Neural cell (in vitro differentiated cells): ENCODE measurements around the gene RNF41. TPM values are rescaled to one million over a fixed set of nuclear protein-coding genes. Genes with fewer than 3 reads are reported as not detected.

Source experiments
- H2AFZ ChIP-seq: fragments of 200-600, 300-800 bp; sonication (generic), shearing (Covaris generic); 2 replicates; pipeline ENCODE4 v1.6.0; 2014; ENCODE audit warnings: low read depth, mild to moderate bottlenecking, antibody characterized with exemption, low read length, moderate library complexity
- H3F3A ChIP-seq: fragments of 200-600 bp; shearing (Covaris generic); 2 replicates; pipeline ENCODE4 v1.6.1; 2016; ENCODE audit warnings: mild to moderate bottlenecking, moderate library complexity, mixed read lengths, antibody characterized with exemption, low read length; ENCODE audit not compliant: insufficient read depth, poor library complexity, severe bottlenecking
- H3K27ac ChIP-seq: fragments of 200-600, 300-800 bp; sonication (generic), shearing (Covaris generic); 2 replicates; pipeline ENCODE4 v1.5.1; 2014; ENCODE audit warnings: mild to moderate bottlenecking, low read length, moderate library complexity
- H3K27me3 ChIP-seq: fragments of 300-800, 200-600 bp; sonication (generic), shearing (Covaris generic); 2 replicates; pipeline ENCODE4 v1.6.0; 2014; ENCODE audit warnings: mild to moderate bottlenecking, low read depth, low read length, moderate library complexity; ENCODE audit not compliant: insufficient read depth
- H3K36me3 ChIP-seq: fragments of 300-800, 200-600 bp; sonication (generic), shearing (Covaris generic); 2 replicates; pipeline ENCODE4 v1.5.1; 2014; ENCODE audit warnings: mild to moderate bottlenecking, antibody characterized with exemption, low read length, moderate library complexity; ENCODE audit not compliant: insufficient read depth
- H3K4me2 ChIP-seq: fragments of 300-800, 200-600 bp; sonication (generic), shearing (Covaris generic); 2 replicates; pipeline ENCODE4 v1.6.0; 2014; ENCODE audit warnings: mild to moderate bottlenecking, low read length
- H3K4me3 ChIP-seq: fragments of 300-800, 200-600 bp; sonication (generic), shearing (Covaris generic); 2 replicates; pipeline ENCODE4 v1.5.1; 2014; ENCODE audit warnings: mild to moderate bottlenecking, low read length, moderate library complexity
- H3K79me2 ChIP-seq: fragments of 200-600 bp; shearing (Covaris generic); replicated peaks from 2 replicates; pipeline ENCODE4 v1.6.0; 2014; ENCODE audit warnings: mild to moderate bottlenecking, low read length, moderate library complexity; ENCODE audit not compliant: insufficient read depth
- H3K9ac ChIP-seq: fragments of 300-800, 200-600 bp; sonication (generic), shearing (Covaris generic); 2 replicates; pipeline ENCODE4 v1.6.1; 2016; ENCODE audit warnings: mild to moderate bottlenecking, low read length, mixed read lengths
- H3K9me2 ChIP-seq: fragments of 200-600 bp; shearing (Covaris generic); 2 replicates; pipeline ENCODE4 v1.6.1; 2016; ENCODE audit warnings: mild to moderate bottlenecking, low read length, mixed read lengths; ENCODE audit not compliant: insufficient read depth
- H3K9me3 ChIP-seq: fragments of 200-600, 300-800 bp; sonication (generic), shearing (Covaris generic); 2 replicates; pipeline ENCODE4 v1.6.1; 2016; ENCODE audit warnings: mild to moderate bottlenecking, mixed run types, low read length, moderate library complexity, mixed read lengths
- H4K20me1 ChIP-seq: fragments of 200-600 bp; shearing (Covaris generic); 2 replicates; pipeline ENCODE4 v1.6.1; 2016; ENCODE audit warnings: mild to moderate bottlenecking, mixed run types; ENCODE audit not compliant: insufficient read depth
- EP300 ChIP-seq: fragments of 450-650 bp; conservative IDR thresholded peaks from 2 replicates; pipeline ENCODE4 v1.6.1; 2014; ENCODE audit warnings: antibody characterized with exemption, mild to moderate bottlenecking, moderate library complexity; ENCODE audit not compliant: poor library complexity, severe bottlenecking
- EZH2 ChIP-seq: fragments of 200-600, 300-800 bp; shearing (Covaris generic), sonication (generic); IDR thresholded peaks from 2 replicates; pipeline ENCODE4 v1.6.1; 2014; ENCODE audit warnings: antibody characterized with exemption, low read length, borderline replicate concordance, mild to moderate bottlenecking; ENCODE audit not compliant: insufficient read depth, poor library complexity, severe bottlenecking
- MXI1 ChIP-seq: fragments of 450-650 bp; conservative IDR thresholded peaks from 2 replicates; pipeline ENCODE4 v1.6.1; 2014; ENCODE audit warnings: antibody characterized with exemption, mild to moderate bottlenecking; ENCODE audit not compliant: poor library complexity, severe bottlenecking
- POLR2AphosphoS5 ChIP-seq: IDR thresholded peaks from 2 replicates; pipeline ENCODE4 v1.6.1; 2012
- RAD21 ChIP-seq: fragments of 450-650 bp; conservative IDR thresholded peaks from 2 replicates; pipeline ENCODE4 v1.6.1; 2014; ENCODE audit warnings: antibody characterized with exemption, mild to moderate bottlenecking, moderate library complexity
- SMC3 ChIP-seq: fragments of 450-650 bp; conservative IDR thresholded peaks from 2 replicates; pipeline ENCODE4 v1.6.1; 2014; ENCODE audit warnings: antibody characterized with exemption, mild to moderate bottlenecking, moderate library complexity; ENCODE audit not compliant: poor library complexity
- TAF1 ChIP-seq: IDR thresholded peaks from 2 replicates; pipeline ENCODE4 v1.6.1; 2012; ENCODE audit warnings: low read depth
- polyA plus RNA-seq: library from polyadenylated mRNA; depleted of rRNA; stranded (reverse); fragments of >200 nt; gene quantifications from 2 replicates; pipeline ENCODE4 v1.2.3, GENCODE V29; 2014
- TF ChIP-seq, protein P1 (sequence below): IDR thresholded peaks from 2 replicates; pipeline ENCODE4 v1.6.1; 2012; ENCODE audit warnings: borderline replicate concordance
- TF ChIP-seq, protein P2 (sequence below): fragments of 450-650 bp; IDR thresholded peaks from 2 replicates; pipeline ENCODE4 v1.5.1; 2014; ENCODE audit warnings: antibody characterized with exemption, mild to moderate bottlenecking, moderate library complexity; ENCODE audit not compliant: poor library complexity, severe bottlenecking

RNF41 gene
- polyA plus RNA-seq, 1 donor from 2014 or later = 108 TPM

DNA sequence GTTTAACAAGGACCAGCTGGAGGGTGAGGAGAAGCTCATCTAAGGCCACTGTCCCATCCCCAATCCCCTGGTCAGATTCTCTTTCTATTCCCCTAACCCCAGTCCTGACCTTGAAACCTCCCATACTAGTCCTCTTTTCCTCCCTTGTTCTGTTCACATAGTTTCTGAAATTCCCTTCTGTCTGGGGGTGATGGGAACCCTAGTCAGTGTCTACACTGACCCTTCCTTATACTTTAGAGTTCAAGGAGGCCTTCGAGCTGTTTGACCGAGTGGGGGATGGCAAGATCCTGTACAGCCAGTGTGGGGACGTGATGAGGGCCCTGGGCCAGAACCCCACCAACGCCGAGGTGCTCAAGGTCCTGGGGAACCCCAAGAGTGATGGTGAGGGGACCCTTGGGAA lies 66.9 kb downstream of the RNF41 start:
- no peak overlapping the region for H3K4me2 ChIP-seq
- H4K20me1 ChIP-seq = no peaks in the 10 kb centered on the region
- no peak overlapping the region for H3K9ac ChIP-seq
- peaks cover 30% of the 10 kb centered on the region for H3K79me2 ChIP-seq
- no peak overlapping the region for H3K4me3 ChIP-seq
- H3K9me3 ChIP-seq = no peaks in the 10 kb centered on the region
- no peak overlapping the region for H2AFZ ChIP-seq
- H3F3A ChIP-seq = peaks cover 3% of the 10 kb centered on the region
- TF ChIP-seq RAD21 = no peak
- TF ChIP-seq, protein P1, sequence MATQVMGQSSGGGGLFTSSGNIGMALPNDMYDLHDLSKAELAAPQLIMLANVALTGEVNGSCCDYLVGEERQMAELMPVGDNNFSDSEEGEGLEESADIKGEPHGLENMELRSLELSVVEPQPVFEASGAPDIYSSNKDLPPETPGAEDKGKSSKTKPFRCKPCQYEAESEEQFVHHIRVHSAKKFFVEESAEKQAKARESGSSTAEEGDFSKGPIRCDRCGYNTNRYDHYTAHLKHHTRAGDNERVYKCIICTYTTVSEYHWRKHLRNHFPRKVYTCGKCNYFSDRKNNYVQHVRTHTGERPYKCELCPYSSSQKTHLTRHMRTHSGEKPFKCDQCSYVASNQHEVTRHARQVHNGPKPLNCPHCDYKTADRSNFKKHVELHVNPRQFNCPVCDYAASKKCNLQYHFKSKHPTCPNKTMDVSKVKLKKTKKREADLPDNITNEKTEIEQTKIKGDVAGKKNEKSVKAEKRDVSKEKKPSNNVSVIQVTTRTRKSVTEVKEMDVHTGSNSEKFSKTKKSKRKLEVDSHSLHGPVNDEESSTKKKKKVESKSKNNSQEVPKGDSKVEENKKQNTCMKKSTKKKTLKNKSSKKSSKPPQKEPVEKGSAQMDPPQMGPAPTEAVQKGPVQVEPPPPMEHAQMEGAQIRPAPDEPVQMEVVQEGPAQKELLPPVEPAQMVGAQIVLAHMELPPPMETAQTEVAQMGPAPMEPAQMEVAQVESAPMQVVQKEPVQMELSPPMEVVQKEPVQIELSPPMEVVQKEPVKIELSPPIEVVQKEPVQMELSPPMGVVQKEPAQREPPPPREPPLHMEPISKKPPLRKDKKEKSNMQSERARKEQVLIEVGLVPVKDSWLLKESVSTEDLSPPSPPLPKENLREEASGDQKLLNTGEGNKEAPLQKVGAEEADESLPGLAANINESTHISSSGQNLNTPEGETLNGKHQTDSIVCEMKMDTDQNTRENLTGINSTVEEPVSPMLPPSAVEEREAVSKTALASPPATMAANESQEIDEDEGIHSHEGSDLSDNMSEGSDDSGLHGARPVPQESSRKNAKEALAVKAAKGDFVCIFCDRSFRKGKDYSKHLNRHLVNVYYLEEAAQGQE = no peak
- no peak for TF ChIP-seq POLR2AphosphoS5
- no peak for TF ChIP-seq EZH2
- TF ChIP-seq MXI1 = no peak
- TF ChIP-seq EP300 = no peak
- TF ChIP-seq, protein P2, sequence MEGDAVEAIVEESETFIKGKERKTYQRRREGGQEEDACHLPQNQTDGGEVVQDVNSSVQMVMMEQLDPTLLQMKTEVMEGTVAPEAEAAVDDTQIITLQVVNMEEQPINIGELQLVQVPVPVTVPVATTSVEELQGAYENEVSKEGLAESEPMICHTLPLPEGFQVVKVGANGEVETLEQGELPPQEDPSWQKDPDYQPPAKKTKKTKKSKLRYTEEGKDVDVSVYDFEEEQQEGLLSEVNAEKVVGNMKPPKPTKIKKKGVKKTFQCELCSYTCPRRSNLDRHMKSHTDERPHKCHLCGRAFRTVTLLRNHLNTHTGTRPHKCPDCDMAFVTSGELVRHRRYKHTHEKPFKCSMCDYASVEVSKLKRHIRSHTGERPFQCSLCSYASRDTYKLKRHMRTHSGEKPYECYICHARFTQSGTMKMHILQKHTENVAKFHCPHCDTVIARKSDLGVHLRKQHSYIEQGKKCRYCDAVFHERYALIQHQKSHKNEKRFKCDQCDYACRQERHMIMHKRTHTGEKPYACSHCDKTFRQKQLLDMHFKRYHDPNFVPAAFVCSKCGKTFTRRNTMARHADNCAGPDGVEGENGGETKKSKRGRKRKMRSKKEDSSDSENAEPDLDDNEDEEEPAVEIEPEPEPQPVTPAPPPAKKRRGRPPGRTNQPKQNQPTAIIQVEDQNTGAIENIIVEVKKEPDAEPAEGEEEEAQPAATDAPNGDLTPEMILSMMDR = no peak
- no peaks in the 10 kb centered on the region for H3K27me3 ChIP-seq
- no peaks in the 10 kb centered on the region for H3K9me2 ChIP-seq
- peaks cover 6% of the 10 kb centered on the region for H3K36me3 ChIP-seq
- no peak overlapping the region for H3K27ac ChIP-seq

DNA sequence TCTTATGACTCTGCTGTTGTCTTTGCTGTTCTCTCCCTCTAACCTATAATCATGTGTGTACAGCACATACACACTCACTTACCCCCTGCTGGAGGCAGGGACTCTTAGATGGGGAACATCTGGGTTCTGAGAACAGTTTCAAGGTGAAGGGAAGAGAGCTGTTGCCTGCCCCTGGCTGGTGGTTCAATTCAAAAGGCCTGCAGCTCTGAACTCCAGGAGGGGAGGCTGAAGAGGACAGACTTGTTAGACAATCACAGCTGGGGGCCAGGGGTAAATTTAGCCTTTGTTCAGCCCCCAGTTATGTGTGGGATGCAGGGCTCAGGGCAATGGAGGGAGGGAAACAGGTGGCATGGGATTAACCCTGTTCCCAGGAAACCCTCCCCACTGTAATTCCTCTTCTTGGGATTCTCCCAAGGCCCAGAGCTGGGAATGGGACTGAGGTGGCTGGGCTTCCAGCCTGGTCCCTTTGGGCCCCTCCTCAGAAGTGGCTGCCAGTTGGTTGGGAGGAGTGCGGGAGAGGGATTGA lies 67.4 kb downstream of the RNF41 start:
- H3K4me2 ChIP-seq = no peak overlapping the region
- H3K27ac ChIP-seq = no peak overlapping the region
- H3K36me3 ChIP-seq = peaks cover under 1% of the 10 kb centered on the region
- H4K20me1 ChIP-seq = no peaks in the 10 kb centered on the region
- TF ChIP-seq SMC3 (no peak), TAF1 (no peak), RAD21 (no peak), EZH2 (no peak), POLR2AphosphoS5 (no peak), EP300 (no peak), MXI1 (no peak)
- TF ChIP-seq, protein P2 = no peak
- TF ChIP-seq, protein P1 = no peak
- peaks cover 3% of the 10 kb centered on the region for H3F3A ChIP-seq
- H3K9me3 ChIP-seq = no peaks in the 10 kb centered on the region
- no peaks in the 10 kb centered on the region for H3K9me2 ChIP-seq
- H3K79me2 ChIP-seq = peaks cover 25% of the 10 kb centered on the region
- no peaks in the 10 kb centered on the region for H3K27me3 ChIP-seq
- peak overlapping the region; percentile 16 for H3K9ac ChIP-seq
- H3K4me3 ChIP-seq = peak overlapping the region; percentile 73
- no peak overlapping the region for H2AFZ ChIP-seq
